ENCODE data around the gene PRM1.

Gene PRM1

DNA sequence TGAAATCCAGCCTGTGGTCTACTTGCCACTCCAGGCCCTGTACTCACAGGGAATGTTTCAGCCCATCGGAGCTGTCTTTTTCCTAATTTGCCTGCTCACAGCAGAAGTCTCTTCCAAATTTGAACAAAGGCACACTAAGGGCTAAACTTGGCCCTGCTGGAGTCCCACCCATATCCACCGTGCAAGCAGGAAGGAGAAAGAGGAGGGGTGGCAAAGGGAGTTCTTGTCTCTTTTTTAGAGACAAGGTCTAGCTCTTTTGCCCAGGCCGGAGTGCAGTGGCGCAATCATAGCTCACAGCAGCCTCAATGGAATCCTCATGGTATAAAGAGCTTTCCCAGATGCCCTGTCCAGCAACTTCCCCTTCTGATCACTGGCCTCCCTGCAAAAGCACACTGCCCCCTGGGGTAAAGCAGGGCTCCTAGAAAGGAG, 2.7 kb upstream of the PRM1 start:
- H3K79me2 ChIP-seq (ENCODE audit: insufficient read depth, low read length), result no peaks in the 10 kb centered on the region
- TF ChIP-seq, protein P1, sequence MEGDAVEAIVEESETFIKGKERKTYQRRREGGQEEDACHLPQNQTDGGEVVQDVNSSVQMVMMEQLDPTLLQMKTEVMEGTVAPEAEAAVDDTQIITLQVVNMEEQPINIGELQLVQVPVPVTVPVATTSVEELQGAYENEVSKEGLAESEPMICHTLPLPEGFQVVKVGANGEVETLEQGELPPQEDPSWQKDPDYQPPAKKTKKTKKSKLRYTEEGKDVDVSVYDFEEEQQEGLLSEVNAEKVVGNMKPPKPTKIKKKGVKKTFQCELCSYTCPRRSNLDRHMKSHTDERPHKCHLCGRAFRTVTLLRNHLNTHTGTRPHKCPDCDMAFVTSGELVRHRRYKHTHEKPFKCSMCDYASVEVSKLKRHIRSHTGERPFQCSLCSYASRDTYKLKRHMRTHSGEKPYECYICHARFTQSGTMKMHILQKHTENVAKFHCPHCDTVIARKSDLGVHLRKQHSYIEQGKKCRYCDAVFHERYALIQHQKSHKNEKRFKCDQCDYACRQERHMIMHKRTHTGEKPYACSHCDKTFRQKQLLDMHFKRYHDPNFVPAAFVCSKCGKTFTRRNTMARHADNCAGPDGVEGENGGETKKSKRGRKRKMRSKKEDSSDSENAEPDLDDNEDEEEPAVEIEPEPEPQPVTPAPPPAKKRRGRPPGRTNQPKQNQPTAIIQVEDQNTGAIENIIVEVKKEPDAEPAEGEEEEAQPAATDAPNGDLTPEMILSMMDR (IDR thresholded peaks at IDR 0.05; ENCODE audit: borderline replicate concordance, extremely low read depth, low read length, poor library complexity, severe bottlenecking), result no peak
- no peaks in the 10 kb centered on the region for H3K9me3 ChIP-seq (ENCODE audit: insufficient read depth, low read length, severe bottlenecking)
- peaks cover 4% of the 10 kb centered on the region for H3K27me3 ChIP-seq (ENCODE audit: insufficient read depth, low read length, poor library complexity)
- no peaks in the 10 kb centered on the region for H4K20me1 ChIP-seq (ENCODE audit: insufficient read depth, low read length)
- ATAC-seq (ENCODE audit: insufficient read depth, low read depth) (no peak), DNase-seq (no peak)
- H3K27ac ChIP-seq (ENCODE audit: low read length), result no peak overlapping the region
- no peak overlapping the region for H3K9ac ChIP-seq (ENCODE audit: low read depth, low read length)
- no peak overlapping the region for H3K4me3 ChIP-seq (ENCODE audit: low read depth in 1 of 2, low read length in 2 of 2)
- H3K4me2 ChIP-seq (ENCODE audit: insufficient read depth, low read length), result no peak overlapping the region
- no peaks in the 10 kb centered on the region for H3K4me1 ChIP-seq (ENCODE audit: insufficient read depth, low read length)
- no peaks in the 10 kb centered on the region for H3K36me3 ChIP-seq (ENCODE audit: insufficient read depth, low read length)
- H2AFZ ChIP-seq (ENCODE audit: low read depth, low read length), result no peak overlapping the region

DNA sequence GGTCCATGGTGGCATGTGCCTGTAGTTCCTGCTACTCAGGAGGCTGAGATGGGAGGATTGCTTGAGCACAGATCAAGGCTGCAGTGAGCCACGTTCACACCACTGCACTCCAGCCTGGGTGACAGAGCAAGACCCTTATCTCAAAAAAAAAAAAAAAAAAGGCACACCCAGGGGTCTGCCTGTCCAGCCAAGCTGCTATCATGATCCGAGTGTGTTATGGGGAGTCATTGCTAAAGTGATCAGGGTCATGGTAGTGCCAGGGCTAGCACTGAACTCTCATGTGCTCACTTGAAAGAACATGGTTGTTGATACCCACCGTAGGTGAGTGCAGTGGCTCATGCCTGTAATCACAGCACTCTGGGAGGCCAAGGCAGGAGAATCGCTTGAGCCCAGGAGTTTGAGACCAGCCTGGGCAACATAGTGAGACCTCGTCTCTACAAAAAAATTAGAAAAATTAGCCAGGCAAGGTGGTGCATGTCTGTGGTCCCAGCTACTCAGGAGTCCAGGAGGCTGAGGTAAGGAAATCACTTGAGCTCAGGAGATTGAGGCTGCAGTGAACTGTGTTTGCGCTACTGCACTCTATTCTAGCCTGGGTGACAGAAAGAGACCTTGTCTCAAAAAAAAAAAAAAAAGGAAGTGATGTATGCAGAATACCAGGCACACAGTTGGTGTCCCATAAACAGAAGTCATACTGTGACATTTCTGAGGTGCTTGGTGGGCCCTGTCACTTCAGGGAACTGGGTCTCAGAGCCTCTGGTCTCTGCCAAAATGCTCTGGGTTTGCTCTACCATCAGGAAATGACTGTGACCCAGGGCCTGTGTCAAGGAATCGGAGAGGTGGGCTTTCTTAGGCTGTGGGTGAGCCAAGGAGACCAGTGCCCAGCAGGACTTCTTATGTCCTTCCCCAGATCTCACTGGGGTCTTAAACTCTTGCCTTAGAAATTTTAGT, 2.2 kb downstream of the PRM1 start:
- TF ChIP-seq, protein P1 (IDR thresholded peaks at IDR 0.05; ENCODE audit: borderline replicate concordance, extremely low read depth, low read length, poor library complexity, severe bottlenecking), result no peak
- TF ChIP-seq EZH2 (IDR thresholded peaks at IDR 0.05; ENCODE audit: borderline replicate concordance, low read depth, low read length, severe bottlenecking), result no peak
- no peak overlapping the region for H3K9ac ChIP-seq (ENCODE audit: low read depth, low read length)
- H3K36me3 ChIP-seq (ENCODE audit: insufficient read depth, low read length), result no peaks in the 10 kb centered on the region
- no peaks in the 10 kb centered on the region for H3K4me1 ChIP-seq (ENCODE audit: insufficient read depth, low read length)
- no peaks in the 10 kb centered on the region for H3K9me3 ChIP-seq (ENCODE audit: insufficient read depth, low read length, severe bottlenecking)
- no peak for DNase-seq
- H3K27me3 ChIP-seq (ENCODE audit: insufficient read depth, low read length, poor library complexity), result peaks cover 4% of the 10 kb centered on the region
- H3K79me2 ChIP-seq (ENCODE audit: insufficient read depth, low read length), result no peaks in the 10 kb centered on the region
- no peaks in the 10 kb centered on the region for H4K20me1 ChIP-seq (ENCODE audit: insufficient read depth, low read length)
- H2AFZ ChIP-seq (ENCODE audit: low read depth, low read length), result no peak overlapping the region
- ATAC-seq (ENCODE audit: insufficient read depth, low read depth), result no peak
- no peak overlapping the region for H3K4me2 ChIP-seq (ENCODE audit: insufficient read depth, low read length)
- H3K4me3 ChIP-seq (ENCODE audit: low read depth in 1 of 2, low read length in 2 of 2), result no peak overlapping the region
- no peak overlapping the region for H3K27ac ChIP-seq (ENCODE audit: low read length)

DNA sequence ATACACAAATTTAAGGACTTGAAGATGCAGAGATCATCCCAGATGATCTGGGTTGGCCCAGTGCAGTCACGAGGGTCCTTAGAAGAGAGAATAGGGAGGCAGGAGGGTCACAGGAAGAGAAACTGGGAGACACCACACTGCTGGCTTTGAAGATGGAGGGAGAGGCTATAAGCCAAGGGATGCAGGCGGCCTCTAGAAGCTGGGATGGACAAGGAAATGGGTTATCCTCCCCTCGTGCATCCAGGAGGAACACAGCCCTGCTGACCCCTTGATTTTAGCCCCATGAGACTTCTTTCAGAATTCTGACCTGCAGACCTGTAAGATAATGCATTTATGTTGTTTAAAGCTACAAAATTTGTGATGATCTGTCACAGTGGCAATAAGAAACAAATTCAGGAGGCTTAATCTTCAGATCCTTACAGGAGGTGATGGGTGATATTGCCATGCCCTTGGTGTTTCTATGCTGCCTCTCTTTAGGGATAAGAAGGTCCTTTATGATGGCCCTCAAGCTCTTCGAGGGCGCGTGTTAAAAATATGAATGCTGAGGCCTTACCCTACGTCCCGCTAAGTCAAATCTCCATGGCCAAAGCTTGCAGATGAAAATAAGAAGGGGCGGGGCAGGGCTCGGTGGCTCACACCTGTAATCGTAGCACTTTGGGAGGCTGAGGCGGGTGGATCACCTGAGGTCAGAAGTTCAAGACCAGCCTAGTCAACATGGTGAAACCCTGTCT, 3.4 kb downstream of the PRM1 start:
- no peak overlapping the region for H3K4me3 ChIP-seq (ENCODE audit: low read depth in 1 of 2, low read length in 2 of 2)
- DNase-seq (no peak), ATAC-seq (ENCODE audit: insufficient read depth, low read depth) (no peak)
- TF ChIP-seq EZH2 (IDR thresholded peaks at IDR 0.05; ENCODE audit: borderline replicate concordance, low read depth, low read length, severe bottlenecking), result no peak
- TF ChIP-seq, protein P1 (IDR thresholded peaks at IDR 0.05; ENCODE audit: borderline replicate concordance, extremely low read depth, low read length, poor library complexity, severe bottlenecking), result no peak
- no peaks in the 10 kb centered on the region for H3K79me2 ChIP-seq (ENCODE audit: insufficient read depth, low read length)
- H3K4me2 ChIP-seq (ENCODE audit: insufficient read depth, low read length), result no peak overlapping the region
- no peak overlapping the region for H3K27ac ChIP-seq (ENCODE audit: low read length)
- no peaks in the 10 kb centered on the region for H3K9me3 ChIP-seq (ENCODE audit: insufficient read depth, low read length, severe bottlenecking)
- no peak overlapping the region for H3K9ac ChIP-seq (ENCODE audit: low read depth, low read length)
- peaks cover under 1% of the 10 kb centered on the region for H3K27me3 ChIP-seq (ENCODE audit: insufficient read depth, low read length, poor library complexity)
- H3K36me3 ChIP-seq (ENCODE audit: insufficient read depth, low read length), result no peaks in the 10 kb centered on the region
- H4K20me1 ChIP-seq (ENCODE audit: insufficient read depth, low read length), result no peaks in the 10 kb centered on the region
- H2AFZ ChIP-seq (ENCODE audit: low read depth, low read length), result no peak overlapping the region
- no peaks in the 10 kb centered on the region for H3K4me1 ChIP-seq (ENCODE audit: insufficient read depth, low read length)
